Left ventricle myocardium inferior (tissue), 1 donor: ENCODE data around the gene ALKBH7. TPM values are rescaled to one million over a fixed set of nuclear protein-coding genes. Genes with fewer than 3 reads are reported as not detected.

Source experiments
- DNase-seq: peaks from one replicate; pipeline ENCODE4 v3.0.0-alpha.2; 2020
- H3K27ac ChIP-seq: fragments of 200-600 bp; replicated peaks from 2 replicates; pipeline ENCODE4 v1.8.0; 2021
- H3K27me3 ChIP-seq: fragments of 200-600 bp; 2 replicates; pipeline ENCODE4 v1.8.0; 2021; ENCODE audit warnings: low read depth
- H3K36me3 ChIP-seq: fragments of 200-600 bp; 2 replicates; pipeline ENCODE4 v1.8.0; 2021
- H3K4me1 ChIP-seq: fragments of 200-600 bp; 2 replicates; pipeline ENCODE4 v1.8.0; 2021
- H3K4me3 ChIP-seq: fragments of 200-600 bp; 2 replicates; pipeline ENCODE4 v1.8.0; 2021; ENCODE audit warnings: mild to moderate bottlenecking, moderate library complexity
- H3K9me3 ChIP-seq: fragments of 200-600 bp; replicated peaks from 2 replicates; pipeline ENCODE4 v1.8.0; 2021
- CTCF ChIP-seq: fragments of 200-600 bp; IDR thresholded peaks from 2 replicates; pipeline ENCODE4 v1.8.0; 2021; ENCODE audit warnings: antibody characterized with exemption, mild to moderate bottlenecking, borderline replicate concordance
- intact Hi-C: fragments of 100-400 bp; cut with micrococcal nuclease; formaldehyde crosslinking; loops from one replicate; pipeline ENCODE4 v1.11.0; 2022
- total RNA-seq: library from RNA; stranded (reverse); fragmentation: NEBNext Ultra II Directional; extraction: Animal tissue kit (Norgen Biotek cat#: 25700); gene quantifications from one replicate; pipeline ENCODE4 v1.2.1, GENCODE V29; 2021
- donor health status: DM: no; HTN: yes; CAD: no; lungs with severe emphysema.

The ALKBH7 gene
- total RNA-seq, 1 donor from 2014 or later = 142 TPM

GRCh38 chr19:6373096-6373812 lies 660 bp downstream of the ALKBH7 start:
- no peaks in the 10 kb centered on the region for H3K27me3 ChIP-seq
- H3K36me3 ChIP-seq = peaks cover 20% of the 10 kb centered on the region
- TF ChIP-seq CTCF = no peak
- H3K9me3 ChIP-seq = no peaks in the 10 kb centered on the region
- peak overlapping the region; percentile 100 for H3K27ac ChIP-seq
- intact Hi-C loops = no loop called here
- H3K4me3 ChIP-seq = peak overlapping the region; percentile 99
- peak; percentile 99 for DNase-seq
- peaks cover 22% of the 10 kb centered on the region for H3K4me1 ChIP-seq

GRCh38 chr19:6373813-6374108 lies 1.2 kb downstream of the ALKBH7 start:
- no peaks in the 10 kb centered on the region for H3K9me3 ChIP-seq
- DNase-seq = no peak
- H3K36me3 ChIP-seq = peaks cover 19% of the 10 kb centered on the region
- H3K27me3 ChIP-seq = no peaks in the 10 kb centered on the region
- peak overlapping the region; percentile 99 for H3K4me3 ChIP-seq
- intact Hi-C loops = no loop called here
- peaks cover 22% of the 10 kb centered on the region for H3K4me1 ChIP-seq
- H3K27ac ChIP-seq = peak overlapping the region; percentile 100
- no peak for TF ChIP-seq CTCF

- TF ChIP-seq CTCF = no peak
- DNase-seq = no peak
- no peaks in the 10 kb centered on the region for H3K27me3 ChIP-seq
- H3K4me1 ChIP-seq = peaks cover 22% of the 10 kb centered on the region
- peaks cover 20% of the 10 kb centered on the region for H3K36me3 ChIP-seq
- no peaks in the 10 kb centered on the region for H3K9me3 ChIP-seq
- intact Hi-C loops = no loop called here
- H3K27ac ChIP-seq = peak overlapping the region; percentile 100
- peak overlapping the region; percentile 99 for H3K4me3 ChIP-seq
Observed at GRCh38 chr19:6374161-6374709, 1.6 kb downstream of the ALKBH7 start.

- Histone ChIP-seq H3K4me3 (no peak overlapping the region), H3K27me3 (no peaks in the 10 kb centered on the region), H3K27ac (no peak overlapping the region), H3K36me3 (peaks cover 26% of the 10 kb centered on the region), H3K9me3 (peaks cover 3% of the 10 kb centered on the region), H3K4me1 (peaks cover 22% of the 10 kb centered on the region)
- no peak for DNase-seq
- TF ChIP-seq CTCF = no peak
- intact Hi-C loops = no loop called here
Observed at GRCh38 chr19:6374711-6375410, 2.3 kb downstream of the ALKBH7 start.

- no peak within 1 kb of the TSS for H3K4me3 ChIP-seq
- intact Hi-C loops = no loop called here
- no peaks in the 10 kb centered on the region for H3K27me3 ChIP-seq
- no peak for TF ChIP-seq CTCF
- peaks cover 32% of the 10 kb centered on the region for H3K36me3 ChIP-seq
- H3K4me1 ChIP-seq = peaks cover 22% of the 10 kb centered on the region
- no peak within 1 kb of the TSS for H3K27ac ChIP-seq
- H3K9me3 ChIP-seq = peaks cover 7% of the 10 kb centered on the region
- DNase-seq = no peak
Observed at GRCh38 chr19:6375411-6376010, 2.9 kb downstream of the ALKBH7 start, which contains the start of gene PSPN. Gene PSPN (minus strand): TSS chr19:6375933. CDS start chr19:6375849, 84 bp downstream.
